OCI-LY1 (cell line): ENCODE results near the gene CIBAR2.

ENCODE experiments used
- H2AFZ ChIP-seq: fragments of 200-600 bp; sonication (generic), shearing (Covaris generic); 2 replicates; pipeline ENCODE4 v1.6.0; 2014; ENCODE audit warnings: antibody characterized with exemption, mild to moderate bottlenecking, low read length
- H3F3A ChIP-seq: fragments of 200-600 bp; sonication (generic), shearing (Covaris generic); 2 replicates; pipeline ENCODE4 v1.6.0; 2014; ENCODE audit warnings: mild to moderate bottlenecking, antibody characterized with exemption, low read length, moderate library complexity; ENCODE audit not compliant: insufficient read depth
- H3K27ac ChIP-seq: fragments of 200-600 bp; sonication (generic); 2 replicates; pipeline ENCODE4 v1.5.1; 2014; ENCODE audit warnings: low read length, mixed run types, mild to moderate bottlenecking, low read depth; ENCODE audit not compliant: poor library complexity, severe bottlenecking
- H3K27me3 ChIP-seq: fragments of 200-600 bp; sonication (generic); 2 replicates; pipeline ENCODE4 v1.6.0; 2014; ENCODE audit warnings: antibody characterized with exemption, mild to moderate bottlenecking, low read length, moderate library complexity; ENCODE audit not compliant: insufficient read depth
- H3K36me3 ChIP-seq: fragments of 200-600 bp; sonication (generic); 2 replicates; pipeline ENCODE4 v1.6.1; 2014; ENCODE audit warnings: mild to moderate bottlenecking, antibody characterized with exemption, low read length, moderate library complexity, mixed read lengths; ENCODE audit not compliant: insufficient read depth
- H3K4me1 ChIP-seq: fragments of 200-600 bp; sonication (generic); 2 replicates; pipeline ENCODE4 v1.5.1; 2014; ENCODE audit warnings: mild to moderate bottlenecking, low read length, moderate library complexity; ENCODE audit not compliant: insufficient read depth, severe bottlenecking
- H3K4me2 ChIP-seq: fragments of 200-600 bp; sonication (generic), shearing (Covaris generic); 2 replicates; pipeline ENCODE4 v1.6.1; 2014; ENCODE audit warnings: low read length
- H3K4me3 ChIP-seq: fragments of 200-600 bp; sonication (generic); 2 replicates; pipeline ENCODE4 v1.5.1; 2014; ENCODE audit warnings: low read length, low read depth, mild to moderate bottlenecking, mixed read lengths; ENCODE audit not compliant: poor library complexity, severe bottlenecking
- H3K79me2 ChIP-seq: fragments of 200-600 bp; shearing (Covaris generic); 2 replicates; pipeline ENCODE4 v1.6.1; 2016; ENCODE audit warnings: mixed run types, low read length, mixed read lengths; ENCODE audit not compliant: insufficient read depth
- H3K9ac ChIP-seq: fragments of 200-600 bp; sonication (generic), shearing (Covaris generic); 2 replicates; pipeline ENCODE4 v1.6.1; 2014; ENCODE audit warnings: mild to moderate bottlenecking, low read length, mixed read lengths
- H3K9me2 ChIP-seq: fragments of 200-600 bp; sonication (generic), shearing (Covaris generic); 2 replicates; pipeline ENCODE4 v1.6.1; 2014; ENCODE audit warnings: low read depth, mild to moderate bottlenecking, low read length, mixed read lengths
- H3K9me3 ChIP-seq: fragments of 200-600 bp; shearing (Covaris generic); 2 replicates; pipeline ENCODE4 v1.6.1; 2014; ENCODE audit warnings: low read length, mixed read lengths
- H4K20me1 ChIP-seq: fragments of 200-600 bp; sonication (generic), shearing (Covaris generic); 2 replicates; pipeline ENCODE4 v1.6.0; 2016; ENCODE audit warnings: mild to moderate bottlenecking, low read length; ENCODE audit not compliant: insufficient read depth
- CTCF ChIP-seq: fragments of 200-600 bp; sonication (generic), shearing (Covaris generic); IDR thresholded peaks from 2 replicates; pipeline ENCODE4 v1.5.1; 2017; ENCODE audit warnings: mild to moderate bottlenecking, antibody characterized with exemption, low read length, moderate library complexity, mixed read lengths
- EZH2 ChIP-seq: fragments of 200-600 bp; sonication (generic), shearing (Covaris generic); IDR thresholded peaks from 2 replicates; pipeline ENCODE4 v1.8.0; 2017; ENCODE audit warnings: borderline replicate concordance, mixed run types, mild to moderate bottlenecking, antibody characterized with exemption, low read length, moderate library complexity, mixed read lengths

The CIBAR2 gene

DNA sequence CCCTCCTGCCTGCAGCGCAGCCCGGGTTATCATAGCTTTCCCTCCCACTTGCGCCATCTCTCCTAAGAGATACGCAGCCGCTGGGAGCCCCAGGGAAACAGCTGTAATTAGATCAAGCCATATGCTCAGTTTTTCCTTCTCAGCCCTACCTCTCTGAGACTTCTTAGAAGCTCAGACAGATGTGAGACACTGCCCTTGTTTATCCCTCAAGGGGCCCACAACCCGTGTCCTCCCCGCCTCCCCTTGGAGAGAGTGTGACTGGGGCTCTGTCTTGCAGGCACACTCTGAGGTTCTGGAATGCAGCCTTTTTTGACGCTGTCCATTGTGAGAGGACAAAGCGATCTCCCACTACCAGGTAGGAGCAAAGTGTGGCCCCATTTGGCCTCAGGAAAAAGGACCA is 31.2 kb downstream of the CIBAR2 start:
- no peak for TF ChIP-seq EZH2
- no peak for TF ChIP-seq CTCF
- no peak overlapping the region for H3K27ac ChIP-seq
- no peaks in the 10 kb centered on the region for H3K9me2 ChIP-seq
- peaks cover 11% of the 10 kb centered on the region for H3K27me3 ChIP-seq
- H3K4me2 ChIP-seq, result no peak overlapping the region
- no peak overlapping the region for H2AFZ ChIP-seq
- H4K20me1 ChIP-seq, result no peaks in the 10 kb centered on the region
- no peaks in the 10 kb centered on the region for H3K79me2 ChIP-seq
- H3K4me3 ChIP-seq, result no peak overlapping the region
- no peaks in the 10 kb centered on the region for H3K4me1 ChIP-seq
- no peaks in the 10 kb centered on the region for H3F3A ChIP-seq
- H3K36me3 ChIP-seq, result no peaks in the 10 kb centered on the region
- H3K9me3 ChIP-seq, result no peaks in the 10 kb centered on the region
- no peak overlapping the region for H3K9ac ChIP-seq

GRCh38 chr16:85079785-85080570 is 32.3 kb downstream of the CIBAR2 start:
- Histone ChIP-seq H3K9me3 (no peaks in the 10 kb centered on the region), H3K79me2 (no peaks in the 10 kb centered on the region), H3K27me3 (peaks cover 11% of the 10 kb centered on the region), H3K4me3 (no peak overlapping the region), H3K4me1 (no peaks in the 10 kb centered on the region), H2AFZ (no peak overlapping the region), H3F3A (no peaks in the 10 kb centered on the region), H4K20me1 (no peaks in the 10 kb centered on the region), H3K4me2 (no peak overlapping the region), H3K27ac (no peak overlapping the region), H3K9me2 (no peaks in the 10 kb centered on the region), H3K36me3 (no peaks in the 10 kb centered on the region), H3K9ac (no peak overlapping the region)
- no peak for TF ChIP-seq CTCF
- TF ChIP-seq EZH2, result no peak

GRCh38 chr16:85078952-85079351 is 33.3 kb downstream of the CIBAR2 start:
- Histone ChIP-seq H3K79me2 (no peaks in the 10 kb centered on the region), H3F3A (no peaks in the 10 kb centered on the region), H3K27me3 (peaks cover 17% of the 10 kb centered on the region), H3K4me2 (no peak overlapping the region), H3K4me3 (no peak overlapping the region), H3K9me2 (no peaks in the 10 kb centered on the region), H3K36me3 (no peaks in the 10 kb centered on the region), H3K9ac (no peak overlapping the region), H2AFZ (no peak overlapping the region), H3K27ac (no peak overlapping the region), H3K9me3 (no peaks in the 10 kb centered on the region), H4K20me1 (no peaks in the 10 kb centered on the region), H3K4me1 (no peaks in the 10 kb centered on the region)
- no peak for TF ChIP-seq EZH2
- no peak for TF ChIP-seq CTCF
